LNCAP (cell line): ENCODE measurements around the gene VAV3.

ENCODE experiments used
- TF ChIP-seq, protein P1 (sequence below): fragments of 450-650 bp; IDR thresholded peaks from 2 replicates; pipeline ENCODE4 v1.5.1; 2017; ENCODE audit warnings: mild to moderate bottlenecking

VAV3 gene

DNA sequence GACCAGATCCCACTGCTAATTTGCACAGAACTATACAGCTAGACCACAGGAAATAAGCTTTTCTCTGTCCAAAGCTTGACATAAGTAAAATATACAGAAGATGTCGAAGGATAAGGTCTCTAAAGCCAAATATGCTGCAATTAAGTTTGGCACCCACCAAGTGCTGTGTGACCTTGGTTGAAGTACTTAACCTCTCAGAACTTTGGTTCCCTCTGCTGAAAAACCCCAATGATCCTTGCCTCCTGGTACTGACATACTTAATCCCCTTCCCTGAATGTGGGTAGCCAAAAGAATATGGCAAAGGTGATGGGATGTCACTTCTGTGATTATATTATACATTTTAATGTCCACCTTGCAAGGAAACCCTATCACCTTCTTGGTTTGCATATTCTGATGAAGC is 290.5 kb downstream of the VAV3 start:
- TF ChIP-seq, protein P1, sequence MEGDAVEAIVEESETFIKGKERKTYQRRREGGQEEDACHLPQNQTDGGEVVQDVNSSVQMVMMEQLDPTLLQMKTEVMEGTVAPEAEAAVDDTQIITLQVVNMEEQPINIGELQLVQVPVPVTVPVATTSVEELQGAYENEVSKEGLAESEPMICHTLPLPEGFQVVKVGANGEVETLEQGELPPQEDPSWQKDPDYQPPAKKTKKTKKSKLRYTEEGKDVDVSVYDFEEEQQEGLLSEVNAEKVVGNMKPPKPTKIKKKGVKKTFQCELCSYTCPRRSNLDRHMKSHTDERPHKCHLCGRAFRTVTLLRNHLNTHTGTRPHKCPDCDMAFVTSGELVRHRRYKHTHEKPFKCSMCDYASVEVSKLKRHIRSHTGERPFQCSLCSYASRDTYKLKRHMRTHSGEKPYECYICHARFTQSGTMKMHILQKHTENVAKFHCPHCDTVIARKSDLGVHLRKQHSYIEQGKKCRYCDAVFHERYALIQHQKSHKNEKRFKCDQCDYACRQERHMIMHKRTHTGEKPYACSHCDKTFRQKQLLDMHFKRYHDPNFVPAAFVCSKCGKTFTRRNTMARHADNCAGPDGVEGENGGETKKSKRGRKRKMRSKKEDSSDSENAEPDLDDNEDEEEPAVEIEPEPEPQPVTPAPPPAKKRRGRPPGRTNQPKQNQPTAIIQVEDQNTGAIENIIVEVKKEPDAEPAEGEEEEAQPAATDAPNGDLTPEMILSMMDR: no peak

DNA sequence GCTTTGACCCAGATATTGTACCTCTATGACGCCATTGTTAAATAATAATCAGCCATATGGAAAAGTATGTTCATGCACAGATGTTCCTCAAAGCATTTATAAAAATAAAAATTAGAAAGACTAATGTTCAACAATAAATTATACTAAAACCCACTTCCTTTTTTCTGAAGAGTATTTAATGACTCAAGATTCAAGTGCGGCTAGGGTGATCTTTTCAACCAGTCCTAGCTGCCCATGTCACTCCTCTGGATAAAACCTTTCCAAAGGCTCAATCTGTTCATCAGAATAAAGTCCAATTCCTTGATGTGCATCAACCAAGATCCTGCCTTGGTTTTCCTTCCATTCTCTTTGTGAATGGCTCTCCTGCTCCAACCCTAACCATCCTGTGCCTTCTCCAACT is 292.0 kb downstream of the VAV3 start:
- TF ChIP-seq, protein P1: no peak

DNA sequence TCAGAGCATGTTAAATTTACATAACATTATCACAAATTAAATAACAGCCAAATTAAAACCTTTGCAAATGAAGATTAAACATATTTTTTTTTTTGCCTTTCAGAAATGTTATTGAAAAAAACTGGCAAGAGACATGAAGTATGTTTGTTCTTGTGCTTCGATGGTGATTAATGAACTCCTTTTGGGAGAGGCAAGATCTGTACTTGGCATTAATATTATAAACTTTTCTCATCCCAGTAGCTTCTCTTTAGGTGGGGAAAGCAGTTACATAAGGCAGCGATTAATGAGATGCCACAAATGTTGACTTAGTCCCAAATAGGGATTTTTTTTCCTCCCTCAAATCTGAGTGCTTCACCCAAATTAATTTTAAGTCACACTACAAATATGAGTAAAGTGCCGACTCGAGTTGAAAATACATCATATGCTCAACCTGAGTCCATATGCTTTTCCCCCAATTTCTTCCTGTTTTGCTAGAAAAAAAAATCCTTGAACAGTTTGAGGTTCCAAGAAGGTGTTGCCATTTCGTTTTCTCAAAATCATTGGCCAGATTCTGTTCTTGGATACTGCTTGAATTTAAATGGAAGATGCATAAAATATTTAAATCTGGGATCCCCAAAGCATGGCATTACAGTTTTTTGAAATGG is 294.5 kb downstream of the VAV3 start:
- TF ChIP-seq, protein P1: no peak

DNA sequence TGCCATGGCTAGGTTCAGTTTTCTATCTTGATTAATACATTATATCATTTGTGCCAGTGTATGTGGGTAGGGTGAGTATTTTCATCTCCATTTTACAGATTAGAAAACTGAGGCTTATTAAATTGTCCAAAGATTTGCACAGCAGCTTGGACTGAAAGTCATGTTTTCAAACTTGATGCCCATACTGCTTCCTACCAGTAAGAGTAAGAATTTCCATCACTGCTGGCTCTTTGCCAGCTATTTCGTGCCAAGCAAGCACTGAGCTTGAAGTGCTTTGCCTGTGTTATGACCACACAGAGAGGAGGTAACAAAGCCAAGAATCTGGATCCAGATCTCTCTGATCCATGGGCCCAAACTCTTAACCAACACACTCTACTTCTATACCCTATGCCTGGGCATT is 295.0 kb downstream of the VAV3 start:
- TF ChIP-seq, protein P1: no peak

DNA sequence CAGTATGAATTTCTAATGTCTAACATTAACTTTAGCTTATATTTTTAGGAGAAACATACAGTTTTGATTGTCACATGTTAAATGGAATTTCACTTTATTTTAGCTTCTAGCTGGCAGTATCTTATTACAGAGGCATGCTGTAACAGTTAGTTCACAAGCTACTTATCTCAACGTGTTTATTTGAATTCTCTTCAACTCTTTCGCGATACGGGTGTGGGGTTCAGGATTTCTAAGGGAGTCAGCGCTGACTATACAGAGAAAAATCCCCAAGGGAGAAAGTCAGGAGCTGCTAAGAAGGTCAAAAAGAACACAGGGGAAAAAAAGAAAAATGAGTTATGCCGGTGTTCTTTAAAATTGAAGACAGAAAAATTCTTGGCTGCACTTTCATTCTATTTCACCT is 296.2 kb downstream of the VAV3 start:
- TF ChIP-seq, protein P1: no peak

DNA sequence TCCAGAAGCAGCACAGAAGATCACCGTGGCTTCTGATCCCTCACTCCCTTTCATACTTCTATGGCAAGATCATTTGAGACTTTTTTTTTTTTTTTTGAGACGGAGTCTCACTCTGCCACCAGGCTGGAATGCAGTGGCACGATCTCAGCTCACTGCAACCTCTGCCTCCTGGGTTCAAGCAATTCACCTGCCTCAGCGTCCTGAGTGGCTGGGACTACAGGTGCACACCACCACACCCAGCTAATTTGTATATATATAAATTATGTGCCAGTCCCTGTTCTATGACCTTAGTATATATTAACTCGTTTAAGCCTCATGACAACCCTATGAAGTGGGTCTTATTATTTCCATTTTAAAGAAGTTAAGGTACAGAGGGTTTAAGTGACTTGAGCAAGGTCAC is 298.5 kb downstream of the VAV3 start:
- TF ChIP-seq, protein P1: no peak

DNA sequence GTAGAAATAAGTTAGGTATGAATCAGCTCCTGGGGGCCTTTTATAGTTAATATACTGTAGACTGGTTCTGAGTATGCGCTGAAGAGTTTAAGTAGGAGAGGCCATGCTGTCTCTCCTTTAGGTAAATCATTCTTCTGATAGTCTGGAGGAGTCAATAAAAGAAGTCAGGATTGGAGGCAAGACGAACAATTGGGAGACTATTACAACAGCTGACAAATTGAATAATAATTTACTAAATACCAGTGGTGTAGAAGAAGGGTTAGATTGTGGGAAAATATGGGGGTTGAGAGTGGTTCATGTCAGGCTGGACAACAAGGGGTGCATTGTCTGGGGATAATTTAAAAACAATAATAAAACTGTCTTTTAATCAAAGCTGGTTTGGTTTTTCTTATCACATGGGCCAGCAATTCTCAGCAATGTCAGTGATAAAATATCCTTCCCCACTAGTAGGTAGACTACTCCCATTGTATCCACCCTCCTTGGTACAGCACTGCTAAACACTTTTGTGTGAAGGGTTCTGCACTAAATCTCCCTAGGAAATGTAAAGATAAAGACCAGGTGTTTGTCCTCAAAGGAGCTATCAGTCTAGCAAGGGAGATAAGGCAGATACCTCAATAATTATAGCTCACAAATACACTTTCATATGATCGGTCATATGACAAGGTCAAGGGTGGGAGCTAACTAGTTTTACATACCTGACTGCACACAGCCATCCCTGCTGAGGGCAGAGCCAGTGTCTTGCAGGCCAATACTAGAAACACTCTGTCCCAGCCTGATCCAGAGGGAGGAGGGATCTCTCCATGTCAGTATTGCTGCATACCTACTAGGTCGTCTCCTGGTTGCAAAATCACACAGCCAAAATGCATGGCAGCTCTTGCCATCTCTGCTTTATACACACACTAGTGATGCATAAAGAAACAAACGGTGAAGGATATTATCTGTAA is 299.7 kb downstream of the VAV3 start:
- TF ChIP-seq, protein P1: no peak
